DOHH2 (cell line): ENCODE data around the gene MTURN.

ENCODE experiments used
- H3F3A ChIP-seq: fragments of 200-600 bp; sonication (generic), shearing (Covaris generic); 2 replicates; pipeline ENCODE4 v1.6.0; 2016; ENCODE audit warnings: antibody characterized with exemption, mild to moderate bottlenecking; ENCODE audit not compliant: control insufficient read depth, insufficient read depth
- H3K27ac ChIP-seq: fragments of 200-600 bp; sonication (generic); 2 replicates; pipeline ENCODE4 v1.5.1; 2014; ENCODE audit warnings: low read depth, mild to moderate bottlenecking, low read length, moderate library complexity
- H3K27me3 ChIP-seq: fragments of 200-600 bp; sonication (generic); 2 replicates; pipeline ENCODE4 v1.6.1; 2014; ENCODE audit warnings: mild to moderate bottlenecking, low read length, mixed read lengths; ENCODE audit not compliant: control insufficient read depth
- H3K36me3 ChIP-seq: fragments of 200-600 bp; sonication (generic); 2 replicates; pipeline ENCODE4 v1.6.1; 2014; ENCODE audit warnings: mild to moderate bottlenecking, low read length, moderate library complexity, mixed read lengths; ENCODE audit not compliant: control insufficient read depth
- H3K4me1 ChIP-seq: fragments of 200-600 bp; sonication (generic); 2 replicates; pipeline ENCODE4 v1.6.1; 2014; ENCODE audit warnings: mild to moderate bottlenecking, low read length, mixed read lengths; ENCODE audit not compliant: control insufficient read depth
- H3K4me2 ChIP-seq: fragments of 200-600 bp; sonication (generic); 2 replicates; pipeline ENCODE4 v1.6.0; 2014; ENCODE audit warnings: mild to moderate bottlenecking, low read length, moderate library complexity
- H3K4me3 ChIP-seq: fragments of 200-600 bp; sonication (generic); 2 replicates; pipeline ENCODE4 v1.5.1; 2014; ENCODE audit warnings: mild to moderate bottlenecking, low read length, mixed read lengths
- H3K79me2 ChIP-seq: fragments of 200-600 bp; sonication (generic); 2 replicates; pipeline ENCODE4 v1.6.1; 2014; ENCODE audit warnings: mild to moderate bottlenecking, low read length, mixed read lengths; ENCODE audit not compliant: control insufficient read depth
- H3K9me2 ChIP-seq: fragments of 200-600 bp; sonication (generic); replicated peaks from 2 replicates; pipeline ENCODE4 v1.6.1; 2014; ENCODE audit warnings: mild to moderate bottlenecking, low read length, mixed read lengths; ENCODE audit not compliant: control insufficient read depth
- H3K9me3 ChIP-seq: fragments of 200-600 bp; sonication (generic); 2 replicates; pipeline ENCODE4 v1.6.1; 2014; ENCODE audit warnings: antibody characterized with exemption, low read length, mixed read lengths; ENCODE audit not compliant: control insufficient read depth, insufficient read depth
- H4K20me1 ChIP-seq: fragments of 200-600 bp; sonication (generic); 2 replicates; pipeline ENCODE4 v1.6.0; 2014; ENCODE audit warnings: low read depth, mild to moderate bottlenecking, antibody characterized with exemption, low read length, moderate library complexity; ENCODE audit not compliant: control insufficient read depth, insufficient read depth
- EZH2phosphoT487 ChIP-seq: fragments of 200-600 bp; sonication (generic); IDR thresholded peaks from 2 replicates; pipeline ENCODE4 v1.6.1; 2017; ENCODE audit warnings: borderline replicate concordance, mild to moderate bottlenecking, antibody characterized with exemption, low read length, moderate library complexity, mixed read lengths
- TF ChIP-seq, protein P1 (sequence below): fragments of 200-600 bp; sonication (generic); IDR thresholded peaks from one replicate; pipeline ENCODE4 v1.5.1; 2014; ENCODE audit warnings: antibody characterized with exemption, mild to moderate bottlenecking, low read depth, low read length; ENCODE audit not compliant: poor library complexity, severe bottlenecking

Gene MTURN

DNA sequence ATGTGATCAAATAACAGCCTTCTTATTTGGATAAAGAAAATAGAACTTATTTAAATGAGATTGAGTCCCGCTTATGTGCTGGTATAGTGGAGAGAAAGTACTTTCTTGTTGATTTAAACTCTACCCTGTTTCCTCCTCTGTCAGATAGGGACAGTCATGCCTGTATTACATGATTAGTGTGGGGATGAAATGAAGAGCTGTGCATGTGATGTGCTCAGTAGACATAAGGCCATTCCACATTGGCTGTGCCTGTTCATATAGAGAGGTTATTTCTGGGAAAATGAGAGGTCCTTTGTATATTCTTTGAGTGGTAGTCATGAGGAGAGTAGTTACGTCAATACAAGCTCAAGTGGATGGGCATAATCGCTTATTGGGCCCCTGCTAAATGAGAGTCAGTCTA lies 5.7 kb downstream of the MTURN start:
- Histone ChIP-seq H3K9me3 (no peaks in the 10 kb centered on the region), H3K4me2 (no peak overlapping the region), H3F3A (peaks cover 10% of the 10 kb centered on the region), H3K9me2 (no peaks in the 10 kb centered on the region), H3K79me2 (no peaks in the 10 kb centered on the region), H3K4me1 (peaks cover 11% of the 10 kb centered on the region), H3K4me3 (no peak overlapping the region), H3K27ac (no peak overlapping the region), H4K20me1 (no peaks in the 10 kb centered on the region), H3K27me3 (peaks cover 10% of the 10 kb centered on the region), H3K36me3 (no peaks in the 10 kb centered on the region)
- TF ChIP-seq, protein P1, sequence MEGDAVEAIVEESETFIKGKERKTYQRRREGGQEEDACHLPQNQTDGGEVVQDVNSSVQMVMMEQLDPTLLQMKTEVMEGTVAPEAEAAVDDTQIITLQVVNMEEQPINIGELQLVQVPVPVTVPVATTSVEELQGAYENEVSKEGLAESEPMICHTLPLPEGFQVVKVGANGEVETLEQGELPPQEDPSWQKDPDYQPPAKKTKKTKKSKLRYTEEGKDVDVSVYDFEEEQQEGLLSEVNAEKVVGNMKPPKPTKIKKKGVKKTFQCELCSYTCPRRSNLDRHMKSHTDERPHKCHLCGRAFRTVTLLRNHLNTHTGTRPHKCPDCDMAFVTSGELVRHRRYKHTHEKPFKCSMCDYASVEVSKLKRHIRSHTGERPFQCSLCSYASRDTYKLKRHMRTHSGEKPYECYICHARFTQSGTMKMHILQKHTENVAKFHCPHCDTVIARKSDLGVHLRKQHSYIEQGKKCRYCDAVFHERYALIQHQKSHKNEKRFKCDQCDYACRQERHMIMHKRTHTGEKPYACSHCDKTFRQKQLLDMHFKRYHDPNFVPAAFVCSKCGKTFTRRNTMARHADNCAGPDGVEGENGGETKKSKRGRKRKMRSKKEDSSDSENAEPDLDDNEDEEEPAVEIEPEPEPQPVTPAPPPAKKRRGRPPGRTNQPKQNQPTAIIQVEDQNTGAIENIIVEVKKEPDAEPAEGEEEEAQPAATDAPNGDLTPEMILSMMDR: no peak
- no peak for TF ChIP-seq EZH2phosphoT487

DNA sequence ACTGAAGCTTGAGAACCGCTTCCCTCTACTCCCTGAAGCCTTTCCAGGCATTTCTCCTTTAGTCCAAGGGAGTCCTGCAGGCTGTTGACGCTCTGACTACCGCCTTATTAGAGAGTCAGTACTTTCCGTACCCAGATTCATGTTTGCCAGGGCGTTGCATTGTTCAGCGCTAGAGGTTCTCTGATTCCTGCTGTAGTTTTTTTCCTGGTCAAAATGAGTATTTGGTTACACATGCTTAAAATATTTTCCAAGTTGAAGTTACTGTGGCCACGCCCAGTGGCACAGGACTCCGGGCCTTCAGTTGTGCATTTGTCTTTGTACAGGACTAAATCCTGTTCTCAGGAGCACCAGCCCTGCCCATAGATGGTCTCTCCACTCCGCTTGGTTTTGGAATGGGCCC lies 7.9 kb downstream of the MTURN start:
- H3K36me3 ChIP-seq: no peaks in the 10 kb centered on the region
- peaks cover 17% of the 10 kb centered on the region for H3K4me1 ChIP-seq
- H3K9me3 ChIP-seq: no peaks in the 10 kb centered on the region
- H3K4me3 ChIP-seq: no peak overlapping the region
- H3K79me2 ChIP-seq: no peaks in the 10 kb centered on the region
- TF ChIP-seq, protein P1: no peak
- no peak for TF ChIP-seq EZH2phosphoT487
- H3K27ac ChIP-seq: no peak overlapping the region
- H3K9me2 ChIP-seq: no peaks in the 10 kb centered on the region
- H3F3A ChIP-seq: peaks cover 4% of the 10 kb centered on the region
- no peak overlapping the region for H3K4me2 ChIP-seq
- no peaks in the 10 kb centered on the region for H3K27me3 ChIP-seq
- H4K20me1 ChIP-seq: no peaks in the 10 kb centered on the region

DNA sequence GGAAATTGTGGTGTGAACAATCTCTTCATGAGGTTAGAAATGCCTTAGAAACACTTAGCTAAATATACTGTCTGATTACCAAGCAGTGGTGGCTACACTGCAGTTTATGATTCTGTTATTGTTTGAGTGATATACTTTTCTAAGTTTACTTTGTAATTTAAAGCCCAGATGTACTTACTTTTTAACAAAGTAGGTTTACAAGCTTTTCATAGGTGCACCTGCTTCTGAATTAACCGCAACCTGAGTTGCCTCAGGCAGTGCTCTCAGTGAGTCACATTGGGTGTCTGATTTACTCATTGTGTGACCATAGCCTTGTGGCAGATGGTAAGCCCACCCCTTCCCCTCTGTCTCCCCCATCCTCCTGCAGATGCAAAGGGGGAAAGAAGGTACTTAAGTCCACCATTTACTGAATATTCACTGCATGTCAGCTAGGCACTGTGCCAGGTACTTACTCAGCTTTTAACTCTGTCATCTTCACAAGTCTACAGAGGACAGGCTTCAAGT lies 9.0 kb downstream of the MTURN start:
- H4K20me1 ChIP-seq: no peaks in the 10 kb centered on the region
- H3K36me3 ChIP-seq: no peaks in the 10 kb centered on the region
- peaks cover 4% of the 10 kb centered on the region; the same call in 1 of the 2 replicates for H3F3A ChIP-seq
- no peaks in the 10 kb centered on the region for H3K79me2 ChIP-seq
- no peaks in the 10 kb centered on the region for H3K27me3 ChIP-seq
- no peak overlapping the region for H3K4me2 ChIP-seq
- H3K27ac ChIP-seq: no peak overlapping the region
- H3K9me3 ChIP-seq: no peaks in the 10 kb centered on the region
- no peaks in the 10 kb centered on the region for H3K9me2 ChIP-seq
- no peak overlapping the region for H3K4me3 ChIP-seq
- TF ChIP-seq, protein P1: no peak
- TF ChIP-seq EZH2phosphoT487: no peak
- peaks cover 23% of the 10 kb centered on the region for H3K4me1 ChIP-seq
